GM11168 (cell line): ENCODE results near the gene DPP4.
"Not testable (repeated sequence)": the region's sequence is repeated elsewhere in the genome, so short reads cannot be mapped to it uniquely, and the experiment has no call there.

Experiments
- in situ Hi-C: fragments of 300-500 bp; cut with MboI; formaldehyde crosslinking; loops from one replicate; pipeline ENCODE4 v1.12.0; 2022; ENCODE audit warnings: low sequenced_read_pairs; ENCODE audit not compliant: unreplicated experiment

The DPP4 gene

DNA sequence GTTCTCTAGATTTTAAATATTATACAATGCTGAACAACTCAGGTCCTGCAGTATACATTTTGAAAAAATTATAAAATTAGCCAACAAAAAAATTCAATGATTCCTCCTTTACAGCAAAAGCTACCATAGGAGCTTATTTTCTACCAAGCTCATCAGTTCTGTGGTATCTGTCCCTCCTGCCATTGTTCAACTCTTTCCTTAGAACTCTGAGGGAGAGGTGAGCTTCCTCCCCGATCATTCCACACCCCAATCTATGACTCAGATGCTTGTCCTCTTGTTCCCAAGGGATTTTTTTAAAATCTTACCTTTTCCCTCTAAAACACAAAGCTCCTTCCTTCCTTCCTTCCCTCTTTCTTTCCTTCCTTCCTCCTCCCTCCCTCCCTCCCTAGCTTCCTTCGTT, 13.5 kb downstream of the DPP4 start:
- in situ Hi-C loops: no loop called here

DNA sequence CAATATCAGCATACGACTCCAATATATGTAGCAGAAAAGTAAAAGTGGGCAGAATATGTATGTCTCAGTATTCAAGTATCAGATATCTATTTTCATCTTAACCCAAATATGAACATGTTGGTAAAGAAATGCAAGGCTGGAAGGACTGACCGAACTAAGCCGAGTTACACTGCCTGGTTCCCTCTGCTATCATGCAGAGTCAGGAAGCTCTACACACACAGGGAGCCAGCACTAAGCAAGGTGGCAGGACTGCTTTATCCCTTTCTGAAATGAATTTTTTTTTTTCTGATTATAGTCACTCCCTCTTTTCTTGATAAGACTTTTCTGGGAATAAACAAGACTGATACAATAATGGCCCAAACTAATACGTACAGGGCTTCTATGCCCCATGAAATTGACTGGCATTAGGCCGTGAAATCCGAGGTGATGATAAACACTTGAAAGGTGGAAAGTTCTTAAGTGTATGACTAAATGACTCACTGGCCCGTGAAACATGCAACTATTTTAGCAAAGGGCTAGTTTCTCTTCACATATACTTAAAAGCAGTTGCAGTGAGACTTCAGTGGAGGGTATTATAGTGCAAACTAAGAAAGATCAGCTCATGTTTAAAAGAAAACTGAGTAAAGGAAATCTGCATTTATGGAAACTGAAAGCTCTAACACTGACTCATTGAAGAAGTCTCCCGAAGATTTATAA, 14.9 kb downstream of the DPP4 start:
- in situ Hi-C loops: no loop called here

DNA sequence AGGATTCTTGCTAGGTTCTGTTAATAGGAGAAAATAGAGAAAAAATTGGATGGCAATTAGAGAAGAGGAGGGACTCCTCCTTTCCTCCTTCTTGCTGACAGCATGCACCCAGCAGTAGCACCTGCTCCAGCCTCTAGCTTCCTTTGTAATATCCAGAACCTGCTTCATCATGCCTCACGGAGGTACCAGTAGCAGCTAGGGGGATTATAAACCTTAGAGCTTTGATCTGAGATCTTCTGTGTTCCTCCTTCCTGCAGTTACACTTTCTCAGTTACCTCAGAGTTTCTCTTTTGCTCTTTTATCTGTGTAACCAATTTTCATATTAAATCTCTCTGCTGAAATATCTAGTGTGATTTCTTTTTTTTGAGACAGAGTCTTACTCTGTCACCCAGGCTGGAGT, 16.6 kb downstream of the DPP4 start:
- in situ Hi-C loops: no loop called here

DNA sequence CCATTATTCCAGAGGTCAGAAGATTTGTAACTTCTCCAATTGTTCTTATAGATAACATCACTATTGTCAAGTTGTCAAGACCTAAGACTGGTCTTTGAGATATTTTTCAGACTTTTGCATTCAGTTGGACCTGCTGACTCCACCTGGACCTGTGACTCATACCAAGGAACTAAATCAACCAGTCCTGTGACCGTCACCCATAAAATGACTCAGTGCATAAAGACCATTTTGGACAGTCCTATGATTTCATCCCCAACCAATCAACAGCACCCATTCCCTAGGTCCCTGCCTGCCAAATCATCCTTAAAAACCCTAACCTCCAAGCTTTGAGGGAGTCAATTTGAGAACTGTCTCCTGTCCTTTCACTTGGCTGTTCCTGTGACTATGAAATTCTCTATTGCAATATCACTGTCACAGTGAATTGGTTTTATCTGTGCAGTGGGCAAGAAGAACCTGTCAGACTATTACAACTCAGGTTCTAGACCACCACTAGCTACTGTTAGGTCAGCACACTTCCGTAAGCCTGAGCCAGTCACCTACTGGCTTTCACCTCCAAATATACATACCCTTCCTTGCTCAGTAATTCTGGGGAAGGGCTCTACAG, 17.1 kb downstream of the DPP4 start:
- in situ Hi-C loops: no loop called here

DNA sequence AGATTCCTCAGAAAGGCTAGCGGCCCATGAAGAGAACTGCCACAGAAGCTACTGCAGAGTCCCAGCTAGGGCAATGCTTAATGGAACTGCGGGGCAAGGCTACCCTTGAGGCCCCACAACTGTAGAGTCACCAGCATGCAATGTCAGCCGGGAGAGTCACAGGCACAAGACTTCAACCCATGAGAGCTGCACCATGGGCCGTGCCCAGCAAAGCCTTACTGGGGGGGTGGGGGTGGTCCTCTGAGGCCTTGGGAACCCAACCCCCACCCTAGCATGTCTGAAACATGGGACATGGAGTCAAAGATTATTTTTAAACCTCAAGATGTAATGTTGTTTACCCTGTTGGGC, 20.2 kb downstream of the DPP4 start:
- in situ Hi-C loops: no loop called here

DNA sequence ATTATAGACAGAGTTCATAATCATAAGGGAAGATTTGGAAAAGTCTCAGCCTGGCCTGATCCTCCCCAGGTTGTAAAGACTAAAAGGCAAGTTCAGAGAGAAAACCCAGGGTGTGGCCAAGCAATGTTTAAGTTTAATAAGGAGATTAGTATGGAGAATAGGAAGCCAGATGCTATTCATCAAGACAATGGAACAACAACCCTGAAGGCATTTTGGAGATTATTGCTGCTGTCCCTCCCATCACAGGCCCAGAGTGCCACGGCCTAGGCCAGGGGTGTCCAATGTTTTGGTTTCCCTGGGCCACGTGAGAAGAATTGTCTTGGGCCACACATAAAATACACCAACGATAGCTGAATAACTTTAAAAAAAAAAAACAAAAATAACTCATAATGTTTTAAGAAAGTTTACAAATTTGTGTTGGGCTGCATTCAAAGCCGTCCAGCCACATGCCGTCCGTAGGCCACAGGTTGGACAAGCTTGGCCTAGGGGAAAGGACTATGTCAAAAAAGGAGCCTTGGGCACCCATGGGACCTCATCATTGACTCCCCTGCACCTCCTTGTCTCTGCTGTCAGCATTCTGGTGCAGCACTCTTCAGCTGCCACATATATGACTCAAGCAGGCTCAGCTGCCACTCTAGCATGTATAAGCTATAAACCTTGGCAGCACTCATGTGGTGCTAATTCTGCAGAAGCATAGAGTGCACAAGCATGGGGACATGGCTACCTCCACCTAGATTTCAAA, 20.8 kb downstream of the DPP4 start:
- in situ Hi-C loops: no loop called here

DNA sequence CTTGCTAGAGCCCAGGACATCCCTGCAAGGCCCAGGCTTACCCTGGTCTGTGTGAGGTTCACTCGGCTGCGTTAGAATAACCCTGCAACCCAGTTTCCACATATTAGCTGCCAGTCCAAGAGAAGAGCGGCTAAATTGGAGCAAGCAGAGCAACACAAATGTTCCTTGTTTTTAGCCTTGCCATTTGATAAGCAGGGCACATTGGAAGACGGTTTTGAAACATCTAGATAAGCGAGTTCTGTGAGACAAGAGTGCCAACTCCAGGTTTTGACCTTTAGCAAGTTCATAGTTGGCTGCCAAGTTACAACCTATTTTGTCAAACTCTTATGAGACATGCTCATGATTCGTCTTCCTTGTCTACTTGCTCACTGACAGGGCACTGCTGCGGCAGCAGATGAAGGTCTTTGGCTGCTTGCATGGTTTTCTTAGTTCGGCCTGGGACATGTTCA, 23.5 kb downstream of the DPP4 start:
- in situ Hi-C loops: no loop called here

DNA sequence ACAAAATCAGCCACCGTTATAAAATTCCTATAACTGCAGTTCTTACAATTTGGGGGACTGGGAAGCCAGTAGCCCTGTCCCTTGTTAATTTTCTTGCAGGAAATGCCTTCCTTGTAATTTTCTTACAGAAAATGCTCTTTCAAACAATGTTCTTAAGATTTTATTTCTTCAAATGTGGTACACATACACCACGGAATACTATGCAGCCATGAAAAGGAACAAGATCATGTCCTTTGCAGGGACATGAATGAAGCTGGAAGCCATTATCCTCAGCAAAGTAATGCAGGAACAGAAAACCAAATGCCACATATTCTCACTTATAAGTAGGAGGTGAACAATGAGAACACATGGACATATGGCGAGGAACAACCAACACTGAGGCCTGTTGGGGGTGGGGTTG, 24.9 kb downstream of the DPP4 start:
- in situ Hi-C loops: not testable (repeated sequence)

DNA sequence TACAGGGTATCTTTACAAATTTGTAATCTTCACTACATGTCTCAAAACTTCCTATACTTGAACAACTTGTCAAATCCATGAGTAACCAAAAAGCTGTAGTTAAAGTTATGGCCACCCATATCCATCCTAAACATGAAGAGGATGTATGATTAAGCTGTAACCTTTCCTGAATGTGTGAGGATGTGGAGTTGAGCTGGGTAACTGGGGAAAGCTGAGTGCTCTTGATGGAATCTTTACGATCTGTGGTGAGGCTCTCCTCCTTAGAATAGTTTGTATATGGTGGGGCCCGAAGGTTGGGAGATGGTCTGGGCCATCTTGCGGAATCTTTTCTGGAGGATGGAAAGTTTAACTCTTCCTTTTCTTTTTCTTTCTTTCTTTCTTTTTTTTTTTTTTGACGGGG, 29.4 kb downstream of the DPP4 start:
- in situ Hi-C loops: no loop called here

DNA sequence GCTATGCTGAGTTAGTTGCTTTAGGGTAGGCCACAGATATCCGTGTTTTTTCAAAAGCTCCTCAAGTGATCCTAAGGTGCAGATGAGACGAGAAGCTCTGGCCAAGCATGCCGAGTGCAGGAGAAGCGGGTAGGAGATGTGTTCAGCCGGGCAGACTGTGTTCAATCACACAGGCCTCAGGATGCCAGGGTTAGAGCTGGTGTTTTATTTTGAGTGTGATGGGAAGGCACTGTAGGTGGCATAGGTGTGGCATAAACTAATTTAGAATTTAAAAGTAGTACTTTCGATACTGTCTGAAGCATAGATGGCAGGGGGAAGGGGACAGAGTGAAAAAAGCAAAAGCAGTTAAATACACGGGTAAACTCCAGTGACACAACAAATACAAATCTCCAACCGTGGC, 30.9 kb downstream of the DPP4 start:
- in situ Hi-C loops: no loop called here

DNA sequence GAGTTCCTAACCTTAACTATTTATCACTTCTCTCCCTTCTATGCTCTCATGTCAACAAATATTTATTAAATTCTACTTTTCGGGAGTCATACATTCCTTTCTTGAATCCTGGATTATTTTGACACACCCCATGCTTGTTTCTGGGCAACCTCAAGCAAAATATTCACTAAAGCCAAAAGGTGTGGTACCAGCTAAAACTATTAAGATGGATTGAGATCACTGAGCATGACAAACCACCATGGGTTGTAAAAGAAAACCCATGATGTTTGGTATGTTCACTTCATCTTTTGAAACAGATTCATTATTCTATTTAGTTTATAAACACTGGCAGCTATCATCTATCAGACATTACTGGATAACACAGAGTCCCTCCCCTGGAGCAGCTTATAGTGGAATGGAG, 32.5 kb downstream of the DPP4 start:
- in situ Hi-C loops: no loop called here

DNA sequence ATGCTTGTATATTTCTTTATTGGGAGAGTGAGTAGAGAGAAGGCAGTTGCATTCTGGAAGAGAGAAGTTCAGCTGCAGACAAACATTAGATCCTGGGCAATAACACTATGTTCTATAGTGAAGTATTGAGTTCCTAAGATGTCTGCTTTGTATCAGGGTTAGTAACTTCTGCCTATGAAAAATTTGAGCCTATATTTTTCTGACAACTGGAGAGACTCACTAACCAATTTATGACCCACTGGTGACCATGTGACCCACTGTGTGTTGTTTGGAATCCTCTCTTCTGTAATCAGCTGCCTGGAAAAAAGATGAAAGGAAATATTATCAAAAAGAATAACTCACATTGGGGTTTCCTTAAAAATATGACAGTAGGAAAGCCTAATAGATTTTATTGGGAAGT, 35.3 kb downstream of the DPP4 start:
- in situ Hi-C loops: no loop called here

DNA sequence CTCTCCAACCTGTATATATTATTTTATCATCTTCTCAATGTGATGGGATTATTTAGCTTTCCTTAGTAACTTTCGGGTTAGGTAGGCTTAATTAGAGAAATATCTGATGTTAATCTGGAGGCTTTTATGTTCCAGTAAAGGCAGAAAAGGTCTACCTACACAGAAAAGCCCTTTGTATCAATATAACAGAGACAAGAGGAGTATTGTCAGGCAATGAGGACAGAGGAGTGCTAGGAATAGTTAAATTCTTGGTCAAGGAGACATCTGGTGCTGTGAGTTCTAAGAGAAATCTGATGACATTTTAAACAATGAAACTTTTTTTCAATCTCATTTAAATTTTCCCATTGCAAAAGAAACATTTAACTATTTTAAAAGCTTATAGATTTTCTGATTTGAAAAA, 36.1 kb downstream of the DPP4 start:
- in situ Hi-C loops: no loop called here

DNA sequence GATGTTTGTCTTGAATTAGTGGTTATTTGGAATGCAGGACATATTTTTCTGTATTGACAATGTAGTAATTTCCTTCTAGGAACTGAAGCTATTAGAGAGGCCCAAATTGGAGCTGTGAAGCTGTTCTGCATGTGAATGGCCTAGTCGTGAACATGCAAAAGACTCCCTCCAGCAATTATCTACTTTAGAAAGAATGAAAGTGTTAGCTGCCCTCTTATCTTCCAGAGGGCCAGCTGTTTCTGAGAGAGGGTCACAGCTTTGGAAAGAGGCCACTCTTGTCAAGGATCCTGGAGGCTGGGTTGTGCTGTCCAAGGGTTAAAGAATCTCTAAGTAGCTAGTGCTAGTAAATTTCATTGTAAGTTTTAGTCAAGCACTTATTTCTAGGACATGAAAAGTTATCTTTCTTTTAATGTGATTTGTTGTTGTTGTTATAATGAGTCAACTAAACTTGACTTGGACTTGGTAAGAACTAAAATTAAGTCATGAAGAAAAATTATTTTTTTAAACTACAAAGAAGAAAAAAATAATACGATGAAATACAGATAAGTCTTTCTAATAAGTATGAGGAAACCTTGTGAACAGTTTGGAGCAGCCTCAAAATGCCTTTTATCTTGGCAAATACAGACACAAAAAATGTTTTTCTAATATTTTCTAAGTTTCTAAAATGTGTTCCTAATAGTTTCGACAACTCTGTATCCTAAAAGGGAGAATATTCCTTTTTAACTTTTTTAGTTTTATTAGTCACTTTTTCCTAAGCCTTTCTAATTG, 36.8 kb downstream of the DPP4 start:
- in situ Hi-C loops: no loop called here

DNA sequence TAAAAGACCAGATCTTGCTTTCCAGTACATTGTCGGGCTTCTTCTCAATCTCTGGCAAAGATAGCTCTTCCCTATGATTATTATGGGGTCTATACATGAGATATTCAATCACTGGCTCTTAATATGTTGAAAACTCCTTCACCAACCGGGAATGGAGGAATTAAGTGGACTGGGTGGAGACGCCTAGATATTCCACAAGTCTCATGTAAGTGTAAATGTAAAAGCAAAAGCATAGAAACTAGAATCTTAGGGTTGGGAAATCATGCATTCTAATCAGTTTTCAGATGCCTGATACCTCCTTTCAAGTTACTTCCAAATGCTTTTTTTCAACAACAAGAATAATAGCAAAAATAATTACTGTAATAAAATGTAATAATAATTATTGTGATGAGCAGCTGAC, 38.0 kb downstream of the DPP4 start:
- in situ Hi-C loops: no loop called here

DNA sequence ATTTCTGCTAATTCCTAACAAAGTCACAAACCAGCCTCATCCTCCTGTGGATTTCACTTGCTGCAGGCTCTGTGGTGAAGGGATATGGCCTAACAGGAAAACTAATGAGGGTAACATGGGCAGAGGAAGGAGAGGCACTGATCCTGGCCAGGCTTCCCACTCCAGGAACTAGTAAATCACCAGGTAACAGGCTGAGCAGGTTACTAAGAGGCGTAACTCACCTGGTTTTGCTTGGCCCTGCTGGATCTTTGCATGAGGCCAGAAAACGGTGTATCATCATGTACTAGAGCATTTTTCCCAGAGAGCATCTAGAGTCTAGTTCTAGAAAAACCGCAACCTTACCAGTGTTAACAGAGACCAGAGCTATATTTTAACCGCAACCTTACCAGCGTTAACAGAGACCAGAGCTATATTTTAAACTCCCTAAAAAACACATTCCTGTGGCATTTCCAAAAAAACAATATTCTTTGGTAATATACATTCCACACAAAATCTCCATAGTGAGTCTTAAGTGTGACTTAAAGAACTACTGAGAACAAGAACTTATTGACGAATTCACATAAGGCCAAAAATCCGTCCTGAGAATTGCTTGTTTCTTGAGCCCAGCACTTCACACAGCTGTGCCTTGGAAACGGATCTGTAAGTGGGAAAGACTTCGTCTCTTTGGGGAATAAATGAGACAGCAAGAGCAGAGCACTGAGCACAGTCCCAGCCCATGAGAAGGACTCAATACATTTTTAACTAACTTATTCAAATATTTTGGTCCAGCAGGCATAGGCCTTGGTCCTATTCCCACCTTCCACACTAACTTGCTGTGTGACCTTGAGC, 43.4 kb downstream of the DPP4 start:
- in situ Hi-C loops: no loop called here

DNA sequence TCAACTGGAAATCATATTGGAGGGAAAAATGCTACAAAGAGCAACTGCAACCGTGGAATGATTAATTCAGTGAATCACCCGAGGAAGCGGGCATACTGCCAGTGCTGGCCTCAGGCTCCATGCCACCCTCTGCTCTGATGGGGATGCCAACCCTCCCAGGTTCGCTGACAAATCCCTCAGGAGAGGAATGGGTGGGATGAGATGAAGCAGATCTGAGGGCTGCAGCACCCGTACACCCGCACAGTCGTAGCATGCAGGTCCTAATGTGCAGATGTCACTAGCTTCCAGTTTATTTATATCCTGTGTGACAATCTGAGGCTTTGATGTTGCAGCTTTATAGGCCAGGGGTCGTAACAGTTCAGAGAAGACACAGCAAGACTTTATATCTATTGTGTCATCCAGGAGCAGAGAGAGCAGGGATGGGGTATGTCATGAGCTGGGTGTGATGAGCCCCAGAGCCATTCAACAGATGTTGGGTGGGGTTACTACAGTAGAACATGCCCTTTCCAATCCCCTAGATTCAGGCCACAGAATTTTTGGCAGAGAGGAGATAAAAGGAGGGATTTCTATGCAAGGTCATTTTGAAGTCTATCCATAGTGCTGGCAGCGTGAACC, 44.6 kb downstream of the DPP4 start:
- in situ Hi-C loops: no loop called here

DNA sequence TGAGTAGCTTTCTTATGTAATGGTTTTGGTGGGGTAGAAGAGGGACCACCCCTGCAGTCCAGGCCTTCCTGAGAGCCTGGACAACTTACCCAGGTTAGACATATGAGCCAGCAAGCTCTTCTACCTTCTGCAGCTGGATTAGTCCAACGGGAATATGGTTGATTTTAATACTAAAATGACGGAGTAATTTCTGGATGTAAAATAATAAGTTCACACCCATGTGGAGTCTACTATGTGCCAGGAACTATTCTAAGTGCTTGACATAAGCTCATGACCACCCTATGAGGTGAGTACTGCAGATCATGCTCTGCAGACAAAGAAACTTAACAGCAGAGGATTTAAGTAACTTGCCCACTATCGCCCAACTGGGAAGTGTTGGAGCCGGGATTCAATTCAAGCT, 45.5 kb downstream of the DPP4 start:
- in situ Hi-C loops: no loop called here

DNA sequence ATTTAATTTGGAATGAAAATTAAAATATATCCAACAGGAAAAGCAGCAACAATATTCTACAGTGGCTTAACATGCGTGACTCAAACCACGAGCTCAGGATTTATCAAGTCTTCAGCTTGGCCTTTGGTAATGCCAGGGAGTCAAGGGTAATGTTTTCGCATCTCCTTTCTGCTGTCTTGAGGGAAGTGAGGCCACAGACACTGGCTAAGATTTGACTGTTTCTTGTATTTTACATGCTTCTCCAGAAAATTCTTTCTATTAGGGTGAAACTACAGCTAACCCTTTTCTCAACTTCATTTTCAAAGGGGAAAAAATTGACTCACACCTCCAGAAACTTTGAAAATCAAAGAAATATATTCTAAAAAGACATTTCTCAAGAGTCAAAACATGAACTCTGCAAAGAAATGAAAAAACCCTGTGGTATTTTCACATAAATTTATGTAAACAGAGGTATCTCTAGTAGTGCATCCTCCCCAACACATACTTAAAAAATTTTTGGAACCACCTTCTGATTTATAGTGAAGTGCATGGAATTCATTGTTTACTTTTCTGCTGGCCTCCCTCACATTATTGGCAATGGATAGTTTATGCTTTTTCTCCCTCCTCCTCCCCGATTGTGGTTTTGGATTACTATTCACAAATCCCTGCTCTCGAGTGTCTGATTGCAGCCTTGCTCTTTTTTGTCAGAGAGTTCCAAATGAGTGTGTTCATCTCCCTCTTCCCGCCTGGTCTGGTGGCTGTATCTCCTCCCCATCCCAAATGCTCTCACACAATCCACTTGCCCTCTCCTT, 48.7 kb downstream of the DPP4 start:
- in situ Hi-C loops: no loop called here
